IPS DF 4.7 (cell line): ENCODE results near the gene TPBGL.

Experiments
- DNase-seq: peaks from one replicate; pipeline ENCODE4 v3.0.0-alpha.2; 2013; ENCODE audit warnings: low spot score; ENCODE audit errors: extremely low read depth

TPBGL gene

DNA sequence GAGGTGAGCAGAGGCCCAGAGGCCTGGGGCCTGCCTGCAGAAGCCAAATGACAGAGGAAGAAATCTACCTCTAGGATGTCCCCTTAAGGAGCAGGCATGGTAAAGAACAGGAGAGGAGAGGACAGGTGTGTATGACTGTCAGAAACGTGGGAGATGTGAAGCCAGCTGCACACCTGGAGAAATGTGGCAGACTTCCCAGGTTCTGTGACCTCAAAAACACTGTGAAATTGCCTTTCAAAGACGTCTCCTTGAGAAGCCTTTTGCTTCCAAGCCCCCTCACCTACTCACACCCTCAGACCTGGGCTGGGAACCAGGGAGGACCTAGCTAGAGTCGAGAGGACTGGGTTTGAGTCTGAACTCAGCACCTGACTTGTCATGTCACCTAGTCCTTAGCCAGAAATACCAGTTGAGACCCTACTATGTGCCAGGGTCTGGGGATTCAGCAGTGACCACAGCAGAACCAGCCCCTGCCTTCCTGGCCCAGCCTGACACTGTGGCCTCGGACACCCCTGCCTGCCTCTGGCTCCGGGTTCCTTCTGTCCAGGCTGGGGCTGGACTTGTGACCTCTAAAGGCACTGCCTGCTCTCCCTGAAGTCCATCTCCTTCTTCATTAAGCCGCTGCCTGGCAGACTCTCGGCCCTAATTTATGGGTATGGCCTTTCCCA, 5.6 kb downstream of the TPBGL start:
- DNase-seq: no peak

- no peak for DNase-seq
Measured at GRCh38 chr11:75246671-75247350, 6.2 kb downstream of the TPBGL start.

DNA sequence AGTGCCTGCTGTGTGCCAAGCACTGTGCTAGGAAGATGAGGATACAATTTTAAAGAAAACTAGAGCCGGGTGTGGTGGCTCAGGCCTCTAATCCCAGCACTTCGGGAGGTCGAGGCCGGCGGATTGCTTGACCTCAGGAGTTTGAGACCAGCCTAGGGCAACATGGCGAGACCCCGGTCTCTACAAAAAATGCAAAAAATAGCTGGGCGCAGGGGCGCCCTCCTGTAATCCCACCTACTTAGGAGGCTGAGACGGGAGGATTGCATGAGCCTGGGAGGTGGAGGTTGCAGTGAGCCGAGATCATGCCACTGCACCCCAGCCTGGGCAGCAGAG, 8.3 kb downstream of the TPBGL start:
- no peak for DNase-seq

DNA sequence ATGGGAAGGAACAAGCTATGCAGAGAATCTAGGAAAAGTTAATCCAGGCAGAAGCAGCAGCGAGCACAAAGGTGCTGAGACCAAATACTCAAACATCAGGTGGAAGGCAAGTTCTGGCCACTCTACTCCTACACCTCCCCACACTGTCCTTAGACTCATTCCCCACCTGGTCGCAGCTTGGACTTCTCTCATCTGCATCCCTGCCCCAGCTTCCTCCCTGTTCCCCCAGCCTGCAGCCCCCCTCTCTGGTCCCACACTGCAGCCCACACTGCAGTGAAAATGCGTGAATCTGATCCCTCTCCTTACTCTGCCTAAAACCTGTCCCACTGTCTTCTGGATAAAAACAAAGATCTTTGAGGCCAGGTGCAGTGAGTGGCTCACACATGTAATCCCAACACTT, 9.1 kb downstream of the TPBGL start:
- no peak for DNase-seq

DNA sequence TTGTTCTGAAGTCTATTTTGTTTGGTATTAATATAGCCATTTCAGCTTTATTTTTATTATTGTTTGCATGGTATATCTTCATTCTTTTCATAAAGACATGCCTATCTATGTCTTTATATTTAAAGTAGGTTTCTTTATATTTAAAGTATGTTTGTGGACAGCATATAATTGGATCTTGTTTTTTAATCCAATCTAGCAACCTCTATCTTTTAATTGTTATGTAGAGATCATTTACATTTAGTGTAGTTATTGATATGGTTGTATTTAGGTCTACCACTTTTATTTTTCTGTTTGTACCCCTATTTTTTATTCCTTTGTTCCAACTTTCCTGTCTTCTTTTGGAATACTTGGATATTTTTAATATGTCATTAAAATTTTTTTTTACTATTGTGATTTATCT, 13.8 kb downstream of the TPBGL start:
- no peak for DNase-seq

- DNase-seq: no peak
Measured at GRCh38 chr11:75260396-75261170, 20.0 kb downstream of the TPBGL start.

GRCh38 chr11:75261902-75262361, 21.4 kb downstream of the TPBGL start:
- DNase-seq: no peak

- DNase-seq: no peak
Measured at GRCh38 chr11:75262436-75262835, 21.9 kb downstream of the TPBGL start.

GRCh38 chr11:75262961-75263852, 22.6 kb downstream of the TPBGL start:
- DNase-seq: no peak

GRCh38 chr11:75263944-75264349, 23.4 kb downstream of the TPBGL start:
- no peak for DNase-seq

DNA sequence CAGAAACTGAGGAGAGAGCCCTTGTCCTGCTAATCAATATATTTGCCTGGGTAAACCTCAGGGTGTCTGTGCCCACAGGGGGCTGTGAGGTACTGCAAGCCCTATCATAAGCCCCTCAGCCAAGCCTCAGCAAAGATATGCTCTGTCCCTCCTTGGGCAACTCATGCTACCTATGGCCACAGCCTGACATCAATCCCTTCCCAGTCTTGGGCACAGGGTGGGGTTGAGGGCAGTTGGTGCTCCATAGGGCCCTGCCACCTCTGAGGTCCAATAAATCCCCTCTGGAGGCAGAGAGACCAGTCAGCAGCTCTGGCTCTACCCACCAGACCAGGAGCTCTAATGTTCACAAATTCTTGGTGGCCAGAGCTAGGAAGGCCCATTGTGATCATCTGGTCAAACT, 23.8 kb downstream of the TPBGL start:
- no peak for DNase-seq

DNA sequence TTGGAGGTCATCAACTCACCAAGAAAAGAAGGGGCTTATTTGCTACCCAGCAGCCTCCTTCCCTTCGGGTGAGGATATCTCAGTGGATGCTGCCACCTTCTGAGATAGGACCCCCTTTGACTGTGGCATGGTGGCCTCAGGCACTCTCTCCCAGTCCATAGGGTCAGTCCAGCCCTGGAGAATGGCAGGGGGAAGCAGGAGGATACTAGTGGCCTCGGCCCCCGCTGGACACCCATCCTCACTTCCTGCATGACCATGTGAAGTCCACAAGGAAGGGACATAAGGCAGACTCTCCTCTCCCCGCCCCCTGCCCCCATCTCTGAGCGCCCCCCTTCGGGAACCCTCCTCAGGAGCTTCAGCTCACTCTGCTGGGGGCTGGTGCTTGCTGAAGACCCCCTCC, 24.4 kb downstream of the TPBGL start:
- no peak for DNase-seq

- no peak for DNase-seq
Measured at GRCh38 chr11:75265851-75266531, 25.4 kb downstream of the TPBGL start.

GRCh38 chr11:75267171-75267970, 26.8 kb downstream of the TPBGL start:
- no peak for DNase-seq

GRCh38 chr11:75268626-75269366, 28.2 kb downstream of the TPBGL start:
- no peak for DNase-seq

DNA sequence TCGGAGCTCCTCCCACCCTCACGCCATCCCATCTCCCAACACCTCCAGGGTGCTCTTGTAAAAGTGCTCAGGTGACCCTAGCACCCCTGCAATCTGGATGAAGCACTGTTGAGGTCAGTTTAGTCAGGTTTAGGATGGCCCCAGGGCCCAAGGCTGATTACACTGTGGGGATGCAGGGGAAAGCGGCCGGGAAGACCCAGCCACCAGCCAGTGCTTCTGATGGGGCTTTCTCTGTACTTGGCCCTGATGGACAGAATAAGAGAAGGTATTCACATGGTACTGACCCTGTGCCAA, 28.7 kb downstream of the TPBGL start:
- no peak for DNase-seq

GRCh38 chr11:75269896-75270295, 29.3 kb downstream of the TPBGL start:
- DNase-seq: no peak

- DNase-seq: no peak
Measured at GRCh38 chr11:75270896-75271418, 30.4 kb downstream of the TPBGL start.

DNA sequence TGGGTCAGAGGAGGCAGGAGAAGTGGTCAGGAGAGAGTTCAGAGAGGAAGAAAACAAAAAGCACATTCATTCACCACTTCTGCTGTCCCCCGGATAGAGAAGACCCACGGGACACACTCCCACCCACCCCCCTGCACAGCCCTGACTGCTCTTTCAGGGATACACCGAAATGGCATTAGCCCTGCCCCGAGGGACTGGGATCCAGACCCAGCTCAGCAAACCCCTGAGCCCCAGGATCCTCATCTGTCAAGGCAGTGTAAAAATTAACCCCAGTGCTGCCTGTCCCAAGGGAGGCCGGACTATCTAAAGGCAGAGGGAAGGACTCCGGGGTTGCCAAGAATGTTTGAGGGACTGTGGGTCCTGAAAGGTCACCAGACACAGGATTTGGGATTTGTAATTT, 31.2 kb downstream of the TPBGL start:
- no peak for DNase-seq
